Activated T-cell treated with anti-CD3 and anti-CD28 coated beads, Interleukin-2, amount 50 U/mL, for 48 hours (primary cell): Measurements from ENCODE around the gene PRSS48.
A peak's percentile ranks its signal among the peaks of the same experiment; 100 is the strongest.
"Not testable (repeated sequence)": the region's sequence is repeated elsewhere in the genome, so short reads cannot be mapped to it uniquely, and the experiment has no call there.

Experiments used
- DNase-seq, 2 experiments: peaks; one replicate each; pipeline ENCODE4 v3.0.0-alpha.2; 2020

PRSS48 gene, protein sequence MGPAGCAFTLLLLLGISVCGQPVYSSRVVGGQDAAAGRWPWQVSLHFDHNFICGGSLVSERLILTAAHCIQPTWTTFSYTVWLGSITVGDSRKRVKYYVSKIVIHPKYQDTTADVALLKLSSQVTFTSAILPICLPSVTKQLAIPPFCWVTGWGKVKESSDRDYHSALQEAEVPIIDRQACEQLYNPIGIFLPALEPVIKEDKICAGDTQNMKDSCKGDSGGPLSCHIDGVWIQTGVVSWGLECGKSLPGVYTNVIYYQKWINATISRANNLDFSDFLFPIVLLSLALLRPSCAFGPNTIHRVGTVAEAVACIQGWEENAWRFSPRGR

DNA sequence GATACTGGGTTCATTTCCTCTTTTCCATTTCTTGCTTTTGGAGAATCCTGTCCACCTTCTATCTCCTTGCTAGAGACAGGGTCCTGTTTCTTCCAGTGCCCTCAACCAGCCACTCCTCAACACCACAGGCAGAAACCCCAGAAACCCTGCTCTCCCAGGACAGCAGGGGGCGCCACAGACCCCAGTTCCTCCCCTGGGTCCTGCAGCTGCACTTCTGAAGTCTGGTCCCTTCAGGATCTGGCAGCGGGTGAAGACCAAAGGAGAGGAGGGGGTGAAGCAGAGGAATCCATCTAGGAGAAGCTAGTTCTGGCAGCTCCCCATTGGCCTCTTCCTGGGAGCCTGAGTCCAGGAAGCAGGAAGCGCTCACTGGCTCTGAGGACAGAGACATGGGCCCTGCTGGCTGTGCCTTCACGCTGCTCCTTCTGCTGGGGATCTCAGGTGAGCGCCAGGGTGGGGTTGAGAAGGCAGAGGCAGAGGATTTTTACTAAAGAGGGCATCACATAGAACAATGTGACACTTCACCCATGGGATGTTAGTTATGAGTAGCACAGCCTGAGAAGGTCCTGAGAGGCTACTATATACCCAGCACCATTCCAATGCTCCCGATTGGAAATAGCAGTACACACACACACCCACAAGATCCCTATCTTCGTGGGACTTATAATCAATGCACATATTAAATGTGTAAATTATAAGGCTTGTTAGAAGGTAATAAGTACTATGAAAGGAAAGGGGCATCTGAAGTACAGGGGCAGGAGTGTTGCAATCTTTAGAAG lies at the start of gene PRSS48:
TSS of gene PRSS48 (plus strand) at position 375 of the 776 bp plus-strand sequence. CDS start at position 387, 12 bp downstream.
- peak; percentile 70 to 74 for DNase-seq

DNA sequence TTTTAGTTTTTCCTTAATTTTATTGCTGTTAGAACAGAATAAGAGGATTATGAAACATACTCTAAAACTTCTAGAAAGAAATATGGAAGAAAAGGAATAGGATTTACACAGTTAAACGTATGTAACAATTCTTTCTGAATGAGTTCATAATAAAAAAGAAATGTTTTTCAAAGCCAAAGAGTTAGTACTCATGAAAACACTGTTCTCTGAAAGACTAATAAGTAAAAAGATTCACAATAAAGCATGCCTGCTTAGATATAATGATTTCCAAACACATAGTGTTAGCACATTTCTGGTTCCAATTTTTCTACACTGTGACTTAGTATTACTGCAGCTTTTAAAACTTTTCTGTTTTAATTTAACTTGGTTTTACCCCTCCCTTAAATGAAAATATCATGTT lies 49.8 kb upstream of the PRSS48 start:
- DNase-seq, result no peak

DNA sequence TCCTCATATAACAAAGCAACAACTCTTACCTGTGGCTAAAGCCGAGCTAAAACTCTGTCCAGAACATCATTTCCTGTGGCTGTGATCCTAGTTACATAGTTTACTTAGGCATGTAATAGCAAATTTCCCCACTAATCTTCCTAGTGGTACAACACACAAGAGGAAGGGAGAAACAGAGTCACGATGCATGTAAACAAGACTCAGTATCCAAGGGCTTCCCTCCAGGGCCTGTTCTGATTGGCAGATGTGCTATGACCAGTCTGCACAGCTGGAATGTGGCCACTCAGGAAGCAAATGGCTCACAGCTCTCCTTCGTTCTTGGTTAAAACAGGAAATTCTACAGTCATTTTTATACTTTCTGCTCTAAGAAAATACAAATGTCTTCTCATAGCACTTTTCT lies 49.2 kb upstream of the PRSS48 start:
- no peak for DNase-seq

DNA sequence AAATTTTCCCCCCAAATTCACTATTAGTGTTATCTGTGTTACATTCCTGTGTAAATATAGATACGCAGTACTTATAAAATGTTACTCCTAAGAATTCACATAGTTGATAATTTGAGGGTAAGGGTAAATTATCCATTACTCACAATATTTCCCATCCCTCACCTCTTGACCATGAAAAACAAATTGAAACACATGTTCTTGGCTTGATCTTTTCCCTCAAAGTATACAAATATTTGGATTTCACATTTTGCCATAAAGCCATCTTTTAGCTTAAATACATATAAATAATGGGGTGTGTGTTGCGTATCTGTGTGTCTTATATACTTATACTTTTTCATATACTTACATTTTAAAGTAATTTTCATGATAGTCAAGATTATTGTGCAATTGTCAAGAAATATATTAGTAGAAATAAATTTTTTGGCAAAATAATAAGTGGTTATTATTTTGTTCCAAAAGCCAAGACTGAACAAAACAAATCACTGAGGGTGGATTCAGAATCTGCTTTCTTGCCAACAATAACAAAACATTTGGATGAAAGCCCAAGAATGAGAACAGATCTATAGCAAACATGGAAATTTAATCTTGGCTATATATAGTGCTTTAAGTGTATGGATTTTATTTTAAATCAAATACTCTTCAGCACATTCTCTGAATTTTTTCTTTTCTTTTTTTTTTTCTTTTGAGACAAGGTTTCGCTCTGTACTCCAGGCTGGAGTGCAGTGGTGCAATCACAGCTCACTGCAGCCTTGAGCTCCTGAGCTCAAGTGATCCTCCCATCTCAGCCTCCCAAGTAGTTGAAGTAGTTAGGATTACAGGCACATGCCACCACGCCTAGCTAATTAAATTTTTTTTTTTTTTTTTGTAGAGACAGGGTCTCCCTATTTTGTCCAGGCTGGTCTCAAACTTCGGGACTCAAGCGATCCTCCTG lies 48.5 kb upstream of the PRSS48 start:
- no peak for DNase-seq

DNA sequence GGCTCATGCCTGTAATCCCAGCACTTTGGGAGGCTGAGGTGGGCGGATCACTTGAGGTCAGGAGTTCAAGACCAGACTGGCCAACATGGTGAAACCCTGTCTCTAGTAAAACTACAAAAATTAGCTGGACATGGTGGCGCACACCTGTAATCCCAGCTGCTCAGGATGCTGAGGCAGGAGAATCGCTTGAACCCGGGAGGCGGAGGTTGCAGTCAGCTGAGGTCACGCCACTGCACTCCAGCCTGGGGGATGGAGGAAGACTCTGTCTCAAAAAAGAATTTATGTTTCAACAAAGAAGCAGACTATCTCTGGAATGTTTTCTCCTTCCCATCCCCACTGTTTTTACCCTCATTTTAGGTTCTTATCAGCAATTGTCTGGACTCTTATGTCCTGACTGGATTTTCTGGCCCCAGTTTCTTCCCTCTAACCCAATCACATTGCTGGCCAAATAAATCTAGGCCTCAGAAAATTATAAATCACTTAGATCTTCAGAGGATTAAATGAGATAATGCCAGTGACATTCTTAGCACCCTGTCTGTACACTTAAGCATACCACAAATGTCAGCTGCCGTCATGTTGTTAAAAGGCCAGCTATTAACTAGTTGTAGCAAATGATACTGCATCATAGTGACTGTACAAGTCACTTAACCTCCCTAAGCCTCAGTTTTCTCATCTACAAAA lies 44.9 kb upstream of the PRSS48 start:
- DNase-seq, result no peak

DNA sequence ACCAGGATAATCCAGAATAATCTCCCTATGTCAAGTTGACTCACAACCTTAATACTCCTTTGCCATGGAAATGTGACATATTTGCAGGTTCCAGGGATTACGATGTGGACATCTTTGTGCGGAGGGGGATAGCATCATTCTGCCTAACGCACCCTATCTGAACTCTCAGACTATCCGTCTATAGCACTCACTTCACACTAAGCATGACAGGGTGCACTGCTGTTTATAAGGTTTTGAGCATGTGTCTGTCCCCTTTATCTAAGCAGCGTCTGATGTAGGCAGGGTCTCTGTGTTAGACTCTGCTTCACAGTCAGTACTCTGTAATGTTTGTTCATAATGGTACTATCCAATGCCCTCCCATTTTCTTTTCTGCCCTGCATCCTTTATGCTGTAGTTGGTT lies 43.4 kb upstream of the PRSS48 start:
- DNase-seq, result no peak

DNA sequence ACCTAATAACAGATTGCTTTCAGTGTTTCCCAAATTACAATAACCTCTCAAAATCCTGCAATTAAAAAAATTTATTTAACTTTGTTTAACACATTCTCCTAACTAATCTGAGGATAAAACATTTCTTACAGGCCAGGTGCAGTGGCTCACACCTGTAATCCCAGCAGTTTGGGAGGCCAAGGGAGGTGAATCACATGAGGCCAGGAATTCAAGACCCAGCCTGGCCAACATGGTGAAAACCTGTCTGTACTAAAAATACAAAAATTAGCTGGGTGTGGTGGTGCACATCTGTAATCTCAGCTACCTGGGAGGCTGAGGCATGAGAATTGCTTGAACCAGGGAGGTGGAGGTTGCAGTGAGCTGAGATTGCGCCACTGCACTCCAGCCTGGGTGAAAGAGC lies 41.6 kb upstream of the PRSS48 start:
- not testable (repeated sequence) for DNase-seq

DNA sequence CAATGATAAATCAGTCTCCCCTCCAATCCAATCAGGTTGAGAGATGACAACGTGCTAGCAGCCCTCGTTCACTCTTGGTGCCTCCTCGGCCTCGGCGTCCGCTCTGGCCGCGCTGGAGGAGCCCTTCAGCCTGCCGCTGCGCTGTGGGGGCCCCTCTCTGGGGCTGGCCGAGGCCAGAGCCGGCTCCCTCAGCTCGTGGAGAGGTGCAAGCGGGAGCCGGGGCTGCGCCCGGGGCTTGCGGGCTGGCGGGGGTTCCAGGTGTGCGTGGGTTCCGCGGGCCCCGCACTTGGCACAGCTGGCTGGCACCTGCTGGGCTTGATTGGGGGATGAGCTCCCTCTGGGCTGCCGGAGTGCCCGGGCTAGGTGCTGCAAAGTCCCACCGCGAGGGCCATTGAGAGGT lies 40.9 kb upstream of the PRSS48 start:
- DNase-seq, result no peak

DNA sequence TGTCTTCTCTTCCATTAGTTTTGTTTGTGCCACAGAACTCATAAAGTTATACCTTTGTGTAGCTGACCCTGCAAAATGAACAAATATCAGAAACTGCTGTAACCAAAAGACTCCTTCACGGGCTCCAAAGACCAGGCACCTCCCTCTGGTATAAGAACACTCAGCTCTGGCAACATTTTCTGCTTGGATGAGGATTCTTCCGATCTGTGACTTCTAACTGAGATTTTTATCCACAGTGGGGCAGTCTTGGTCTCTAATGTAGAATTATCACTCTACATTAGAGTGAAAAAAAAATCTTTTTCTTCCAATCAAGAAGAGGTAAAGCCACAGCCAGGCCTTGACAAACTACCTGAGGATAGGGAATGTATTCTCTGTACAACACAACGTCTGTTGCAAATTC lies 38.5 kb upstream of the PRSS48 start:
- DNase-seq, result no peak

DNA sequence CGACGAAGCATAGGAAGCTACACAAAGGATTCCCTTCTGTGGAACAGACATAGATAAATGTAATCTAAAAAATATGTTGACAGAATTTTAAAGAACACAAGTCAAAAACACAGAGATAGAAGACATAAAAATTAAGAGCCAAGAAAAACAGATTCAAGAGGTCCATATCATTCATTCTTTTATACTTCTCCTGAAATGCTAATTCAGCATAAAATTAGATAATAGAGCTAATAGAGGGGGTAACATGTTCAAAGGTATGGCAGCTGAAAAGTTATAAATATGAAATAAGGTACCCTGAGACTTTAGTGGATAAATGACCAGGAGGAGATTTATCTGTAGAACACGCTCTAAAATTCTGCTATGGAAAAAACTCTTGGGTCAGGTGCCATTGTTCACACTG lies 37.4 kb upstream of the PRSS48 start:
- no peak for DNase-seq

DNA sequence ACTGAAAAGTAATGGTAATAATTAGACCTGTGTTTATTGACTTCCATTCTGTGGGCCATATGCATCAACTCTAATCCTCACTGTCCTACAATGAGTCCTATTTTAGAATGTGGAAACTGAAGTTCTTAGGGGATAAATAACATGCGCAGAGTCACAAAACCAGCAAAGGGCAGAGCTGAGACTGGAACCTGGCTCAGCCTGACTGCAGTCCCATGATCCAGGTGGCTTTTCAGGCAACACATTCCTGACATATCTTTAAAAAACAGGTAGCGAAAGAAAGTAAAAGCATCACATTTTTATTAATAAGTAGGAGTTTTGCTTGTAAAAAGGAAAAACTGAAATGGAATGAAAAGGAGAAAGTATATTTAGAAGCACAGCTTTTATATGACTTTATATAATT lies 34.7 kb upstream of the PRSS48 start:
- no peak for DNase-seq

DNA sequence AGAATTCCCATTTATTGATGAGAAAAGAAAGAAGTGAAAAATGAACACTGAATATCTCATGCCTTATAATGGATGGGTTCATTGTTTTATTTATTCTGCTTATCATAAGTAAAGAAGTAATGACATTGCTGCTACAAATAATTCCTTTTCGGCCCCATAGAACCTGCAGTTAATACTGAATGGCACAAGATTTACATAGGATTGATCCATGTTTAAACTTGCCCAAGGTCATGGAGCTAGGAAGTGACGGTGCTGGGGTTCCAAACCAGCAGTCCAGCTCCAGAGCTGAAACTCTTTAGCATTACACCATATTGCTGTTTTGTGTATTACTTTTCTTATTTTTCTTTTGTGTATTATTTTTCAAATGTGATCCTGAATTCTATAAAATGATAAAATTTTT lies 30.2 kb upstream of the PRSS48 start:
- DNase-seq, result no peak

DNA sequence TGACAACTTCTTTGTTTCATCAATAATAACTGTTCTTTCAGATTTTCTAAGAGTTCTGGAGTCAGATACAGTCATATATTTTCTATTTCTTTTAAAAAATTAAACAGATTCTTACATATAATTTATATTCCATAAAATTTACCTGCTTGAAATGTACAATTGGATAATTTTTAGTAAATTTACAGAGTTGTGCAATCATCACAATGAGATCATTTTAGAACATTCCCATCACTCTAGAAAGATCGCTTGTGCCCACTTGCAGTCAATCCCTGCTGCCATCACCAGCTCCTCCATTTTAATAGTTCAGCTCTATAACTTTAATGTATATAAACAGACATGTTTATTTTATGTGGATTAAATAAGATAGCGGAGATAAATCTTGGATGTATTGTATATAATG lies 29.6 kb upstream of the PRSS48 start:
- no peak for DNase-seq

DNA sequence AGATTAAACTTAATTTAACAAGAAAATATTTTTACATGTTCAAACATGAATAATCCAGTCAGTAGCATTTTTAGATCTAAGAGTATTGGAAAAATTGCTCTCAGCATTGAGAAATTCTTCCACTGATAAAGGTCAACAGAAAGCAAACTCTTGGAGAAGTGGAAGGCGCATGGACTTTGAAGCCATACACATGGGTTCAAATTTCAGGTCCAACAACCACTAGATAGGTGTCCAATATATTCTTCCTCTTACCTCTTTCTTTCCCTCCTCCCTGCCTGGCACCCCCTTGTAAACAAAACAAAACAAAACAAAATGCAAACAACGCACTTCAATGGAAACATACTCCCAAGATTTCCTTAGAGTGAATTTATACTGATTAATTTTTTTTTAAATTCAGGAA lies 28.4 kb upstream of the PRSS48 start:
- DNase-seq, result no peak

DNA sequence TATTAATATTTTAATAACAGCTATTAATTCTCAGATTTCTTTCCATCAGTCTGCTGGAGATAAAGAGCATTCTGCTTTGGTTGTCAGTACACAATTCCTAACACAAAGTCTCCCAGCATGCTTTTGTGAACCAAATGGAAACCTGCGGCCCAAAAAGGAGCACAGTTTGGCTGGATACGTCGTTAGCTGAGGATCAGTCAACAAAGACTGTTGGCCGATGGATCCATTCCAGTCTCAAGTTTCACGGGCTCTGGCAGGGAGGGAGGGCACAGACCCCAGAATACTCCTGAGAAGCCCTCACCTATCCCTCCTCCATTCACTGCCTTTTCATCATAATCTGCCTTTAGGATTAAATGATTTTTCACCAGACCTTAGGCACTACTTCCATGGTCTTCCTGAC lies 26.3 kb upstream of the PRSS48 start:
- DNase-seq, result no peak

DNA sequence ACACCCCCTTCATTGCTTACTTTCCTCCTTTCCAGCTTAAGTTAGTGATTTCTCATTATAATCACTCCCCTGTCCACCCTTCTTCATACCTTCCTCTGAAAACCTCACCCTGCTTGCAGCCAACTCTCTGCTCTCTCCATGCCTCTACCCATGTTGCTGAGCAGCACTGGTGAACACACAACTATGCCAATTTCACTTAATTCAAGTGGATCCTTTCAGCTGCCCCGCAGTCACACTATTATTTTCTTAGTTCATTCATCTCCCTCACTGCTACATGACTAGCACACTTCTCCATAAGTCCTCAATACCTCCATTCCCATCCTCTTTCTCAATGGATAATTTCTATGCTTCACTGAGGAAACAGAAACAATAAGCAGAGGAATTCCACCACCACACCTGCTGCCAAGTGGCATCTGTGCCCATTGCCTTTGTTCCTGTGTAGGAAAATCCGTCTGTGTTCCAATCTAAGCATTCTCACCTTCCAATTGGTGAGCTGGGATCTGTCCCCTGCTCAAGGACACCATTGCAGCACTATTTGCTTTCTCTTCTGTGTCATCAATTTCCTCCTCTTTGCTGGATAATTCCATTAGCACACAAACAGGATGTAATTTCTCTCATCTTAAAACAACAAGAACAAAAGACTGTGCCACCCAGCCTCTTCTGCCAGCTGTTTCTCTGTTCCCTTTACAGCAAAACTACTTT lies 25.2 kb upstream of the PRSS48 start:
- no peak for DNase-seq

DNA sequence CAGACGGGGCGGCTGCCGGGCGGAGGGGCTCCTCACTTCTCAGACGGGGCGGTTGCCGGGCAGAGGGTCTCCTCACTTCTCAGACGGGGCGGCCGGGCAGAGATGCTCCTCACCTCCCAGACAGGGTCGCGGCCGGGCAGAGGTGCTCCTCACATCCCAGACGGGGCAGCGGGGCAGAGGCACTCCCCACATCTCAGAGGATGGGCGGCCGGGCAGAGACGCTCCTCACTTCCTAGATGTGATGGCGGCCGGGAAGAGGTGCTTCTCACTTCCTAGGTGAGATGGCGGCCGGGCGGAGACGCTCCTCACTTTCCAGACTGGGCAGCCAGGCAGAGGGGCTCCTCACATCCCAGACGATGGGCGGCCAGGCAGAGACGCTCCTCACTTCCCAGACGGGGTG lies 21.7 kb upstream of the PRSS48 start:
- not testable (repeated sequence) for DNase-seq

DNA sequence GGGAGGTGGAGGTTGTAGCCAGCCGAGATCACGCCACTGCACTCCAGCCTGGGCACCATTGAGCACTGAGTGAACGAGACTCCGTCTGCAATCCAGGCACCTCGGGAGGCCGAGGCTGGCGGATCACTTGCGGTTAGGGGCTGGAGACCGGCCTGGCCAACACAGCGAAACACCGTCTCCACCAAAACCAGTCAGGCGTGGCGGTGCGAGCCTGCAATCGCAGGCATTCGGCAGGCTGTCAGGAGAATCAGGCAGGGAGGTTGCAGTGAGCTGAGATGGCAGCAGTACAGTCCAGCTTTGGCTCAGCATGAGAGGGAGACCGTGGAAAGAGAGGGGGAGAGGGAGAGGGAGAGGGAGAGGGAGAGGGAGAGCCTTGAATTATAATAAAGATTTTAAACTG lies 21.3 kb upstream of the PRSS48 start:
- not testable (repeated sequence) for DNase-seq

DNA sequence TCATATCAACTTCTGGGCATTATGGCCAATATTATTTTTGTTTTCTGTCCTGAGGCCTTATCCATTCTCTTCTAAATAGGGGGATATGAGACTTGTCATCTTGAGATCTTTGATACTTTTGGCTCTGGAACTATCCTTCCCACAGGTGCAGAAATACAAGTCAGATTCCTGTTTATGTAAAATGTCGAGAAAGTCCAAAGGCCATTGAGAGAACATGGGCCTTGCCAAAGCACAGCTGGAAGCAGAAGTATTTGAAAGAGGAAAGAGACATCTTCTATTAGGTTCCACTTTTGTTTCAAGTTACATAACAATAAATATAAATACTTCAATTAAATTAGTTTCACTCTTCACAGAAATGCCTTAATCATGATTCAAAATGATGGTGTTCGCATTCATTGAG lies 20.8 kb upstream of the PRSS48 start:
- no peak for DNase-seq

DNA sequence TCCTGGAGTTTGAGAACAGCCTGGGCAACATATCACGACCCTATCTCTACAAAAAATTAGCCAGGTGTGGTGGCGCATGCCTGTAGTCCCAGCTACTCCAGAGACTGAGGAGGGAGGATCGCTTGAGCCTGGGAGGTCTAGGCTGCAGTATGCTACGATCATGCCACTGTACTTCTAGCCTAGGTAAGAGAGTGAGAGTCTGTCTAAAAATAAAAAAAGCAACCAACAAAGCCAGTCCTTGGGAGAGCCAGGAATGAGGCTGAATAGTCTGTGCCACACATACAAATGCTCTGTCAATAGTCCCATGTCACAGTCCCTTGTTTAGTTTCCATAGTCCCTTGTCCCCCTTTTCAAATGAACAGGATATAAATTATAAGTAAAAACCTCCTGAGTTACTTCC lies 19.3 kb upstream of the PRSS48 start:
- DNase-seq, result no peak

DNA sequence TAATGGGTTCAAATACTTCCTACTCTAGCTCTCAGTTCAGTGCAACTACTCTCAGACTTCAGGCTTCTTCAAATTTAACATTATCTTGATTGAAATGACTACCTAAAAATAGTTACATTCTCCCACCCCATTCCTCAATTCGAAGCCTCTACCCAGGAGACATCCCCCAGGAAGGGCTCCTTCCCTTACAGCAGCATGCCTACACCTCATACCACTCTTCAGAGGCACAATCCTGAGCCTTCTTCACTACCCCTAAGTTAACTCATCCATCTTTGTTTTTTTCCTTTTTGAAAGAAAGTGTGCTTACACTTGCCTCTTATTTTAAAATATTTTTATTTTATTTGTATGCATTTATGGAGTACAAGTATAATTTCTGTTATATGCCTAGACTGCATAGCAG lies 17.2 kb upstream of the PRSS48 start:
- no peak for DNase-seq

DNA sequence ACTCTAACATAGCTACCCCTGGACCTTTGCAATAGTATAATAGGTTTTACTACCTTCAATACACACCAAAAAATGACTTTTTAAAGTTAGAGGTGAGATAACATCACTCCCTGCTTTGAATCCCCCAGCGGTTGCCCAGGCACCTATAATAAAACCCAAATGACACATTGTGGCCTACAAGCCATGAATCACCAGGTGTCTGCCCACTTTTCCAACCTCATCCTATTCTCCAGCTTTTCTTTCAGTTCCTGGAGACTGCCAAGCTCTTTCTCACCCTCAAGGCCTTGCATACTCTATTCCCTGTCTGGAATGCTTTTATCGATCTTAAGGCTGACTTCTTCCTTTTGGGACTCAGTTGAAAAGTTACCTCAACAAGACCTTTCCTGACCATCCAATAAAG lies 16.4 kb upstream of the PRSS48 start:
- no peak for DNase-seq
